H7 (cell line): ENCODE data around the gene ESR2. TPM values are rescaled to one million over a fixed set of nuclear protein-coding genes. Genes with fewer than 3 reads are reported as not detected.
A peak's percentile ranks its signal among the peaks of the same experiment; 100 is the strongest.

Source experiments
- DNase-seq: peaks from one replicate; pipeline ENCODE4 v3.0.0; 2012
- H3K27me3 ChIP-seq: 2 replicates; pipeline ENCODE4 v1.6.0; 2011; ENCODE audit warnings: mild to moderate bottlenecking, low read length; ENCODE audit not compliant: control insufficient read depth, insufficient read depth
- H3K36me3 ChIP-seq: replicated peaks from 2 replicates; pipeline ENCODE4 v1.5.1; 2011; ENCODE audit warnings: low read length; ENCODE audit not compliant: control insufficient read depth, insufficient read depth
- H3K4me3 ChIP-seq: 2 replicates; pipeline ENCODE4 v1.5.1; 2011; ENCODE audit warnings: low read depth, mild to moderate bottlenecking, control low read depth, low read length, moderate library complexity; ENCODE audit not compliant: insufficient read depth
- total RNA-seq: library from RNA; depleted of rRNA; stranded (reverse); fragments of >200 nt; shearing (Covaris generic); gene quantifications from 2 replicates; pipeline ENCODE4 v1.2.3, GENCODE V29; 2014

ESR2 gene
- total RNA-seq, 1 experiment from 2014 or later = 0.07 TPM

GRCh38 chr14:64245491-64245890 lies 48.7 kb downstream of the ESR2 start:
- H3K4me3 ChIP-seq = no peak overlapping the region
- DNase-seq = no peak
- no peaks in the 10 kb centered on the region for H3K27me3 ChIP-seq
- no peaks in the 10 kb centered on the region for H3K36me3 ChIP-seq

DNA sequence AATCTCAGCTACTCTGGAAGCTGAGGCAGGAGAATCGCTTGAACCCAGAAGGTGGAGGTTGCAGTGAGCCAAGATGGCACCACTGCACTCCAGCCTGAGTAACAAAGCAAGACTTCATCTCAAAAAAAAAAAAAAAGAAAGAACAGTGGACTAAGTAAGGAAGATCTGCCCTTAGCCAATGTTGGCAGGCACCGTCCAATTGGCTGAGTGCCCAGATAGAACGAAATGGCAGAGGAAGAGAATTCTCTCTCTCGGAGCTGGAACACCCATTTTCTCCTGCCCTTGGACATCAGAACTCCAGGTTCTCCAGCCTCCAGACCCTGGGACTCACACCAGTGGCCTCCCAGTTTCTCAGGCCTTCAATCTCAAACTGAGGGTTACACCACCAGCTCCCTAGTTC lies 49.9 kb downstream of the ESR2 start:
- Histone ChIP-seq H3K4me3 (no peak overlapping the region), H3K36me3 (no peaks in the 10 kb centered on the region), H3K27me3 (no peaks in the 10 kb centered on the region)
- no peak for DNase-seq

- Histone ChIP-seq H3K36me3 (no peaks in the 10 kb centered on the region), H3K4me3 (no peak overlapping the region), H3K27me3 (no peaks in the 10 kb centered on the region)
- DNase-seq = no peak
These were observed 55.5 kb downstream of the ESR2 start for GRCh38 chr14:64238631-64239030.

- no peak overlapping the region for H3K4me3 ChIP-seq
- H3K36me3 ChIP-seq = no peaks in the 10 kb centered on the region
- H3K27me3 ChIP-seq = no peaks in the 10 kb centered on the region
- DNase-seq = peak; percentile 61
These were observed 56.1 kb downstream of the ESR2 start for GRCh38 chr14:64238049-64238448.

DNA sequence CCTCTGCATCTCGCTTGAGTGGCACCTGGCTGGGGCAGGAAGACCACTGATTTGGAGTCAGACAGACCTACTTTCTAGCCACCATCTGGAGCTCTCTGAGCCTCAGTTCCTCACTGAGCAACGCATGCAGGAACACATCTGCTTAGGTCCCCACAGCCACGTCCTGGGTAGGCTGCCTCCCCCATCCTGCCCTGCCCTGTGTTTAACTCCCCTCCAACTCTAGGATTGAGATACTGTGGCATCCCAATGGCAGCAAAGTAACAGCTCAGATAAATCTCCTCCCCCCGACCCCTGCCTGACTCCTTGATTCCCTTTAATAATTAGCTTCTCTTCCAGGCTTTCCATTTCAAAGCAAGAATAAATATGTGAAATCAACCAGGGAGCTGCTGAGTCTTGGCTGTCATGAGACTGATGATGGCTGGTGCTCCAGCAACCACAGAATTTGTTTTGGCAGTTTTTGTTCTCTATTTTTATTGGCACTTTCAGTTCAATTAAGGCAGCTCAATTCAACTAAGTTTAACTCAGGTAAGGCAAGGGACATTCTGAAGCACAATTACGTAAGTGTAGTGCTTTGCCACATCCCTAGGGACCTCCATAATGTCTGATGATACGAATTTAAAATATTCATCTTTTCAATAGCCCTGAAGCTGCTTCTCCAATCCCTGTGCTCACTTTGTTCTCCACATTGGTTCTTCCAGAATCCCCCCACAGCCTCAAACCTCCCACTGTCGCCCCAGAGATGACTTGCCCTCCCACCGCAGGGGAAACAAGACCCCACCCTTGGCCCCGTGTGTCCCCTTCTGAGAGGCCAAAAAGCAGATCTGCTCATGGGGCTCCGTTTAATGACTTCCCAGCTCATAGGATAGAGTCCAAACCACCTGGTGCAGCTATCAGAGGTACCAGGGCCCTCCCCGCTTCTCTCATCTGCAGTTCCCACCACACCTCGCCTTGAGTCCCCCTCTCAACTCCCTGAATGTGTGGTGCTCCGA lies 58.2 kb downstream of the ESR2 start:
- Histone ChIP-seq H3K27me3 (no peaks in the 10 kb centered on the region), H3K36me3 (no peaks in the 10 kb centered on the region), H3K4me3 (no peak overlapping the region)
- DNase-seq = no peak

GRCh38 chr14:64234877-64235651 lies 59.1 kb downstream of the ESR2 start:
- no peaks in the 10 kb centered on the region for H3K27me3 ChIP-seq
- H3K36me3 ChIP-seq = no peaks in the 10 kb centered on the region
- DNase-seq = no peak
- no peak overlapping the region for H3K4me3 ChIP-seq

GRCh38 chr14:64233531-64234190 lies 60.5 kb downstream of the ESR2 start:
- DNase-seq = no peak
- H3K4me3 ChIP-seq = no peak overlapping the region

DNA sequence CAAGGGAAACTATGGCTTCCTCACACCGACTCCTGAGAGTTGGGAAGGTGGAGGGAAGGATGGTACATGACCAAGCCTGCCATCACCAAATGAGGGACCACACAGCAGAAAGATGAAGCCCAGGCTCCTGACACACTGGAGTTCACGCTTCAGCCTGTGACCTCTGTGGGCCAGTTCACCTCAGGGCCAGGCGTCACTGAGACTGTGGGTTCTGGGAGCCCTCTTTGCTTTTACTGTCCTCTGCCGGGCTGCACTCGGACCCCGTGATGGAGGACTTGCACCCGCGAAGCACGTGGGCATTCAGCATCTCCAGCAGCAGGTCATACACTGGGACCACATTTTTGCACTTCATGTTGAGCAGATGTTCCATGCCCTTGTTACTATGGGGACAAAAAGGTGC lies 61.2 kb downstream of the ESR2 start:
- no peak for DNase-seq
- no peaks in the 10 kb centered on the region for H3K27me3 ChIP-seq
- H3K4me3 ChIP-seq = no peak overlapping the region
- peaks cover 2% of the 10 kb centered on the region; the same call in 1 of the 2 replicates for H3K36me3 ChIP-seq

More at GRCh38 chr14:64233531-64234190, 60.5 kb downstream of the ESR2 start:
- Histone ChIP-seq H3K36me3 (0 out of 2 replicates have a peak, but pooled peaks cover 2% of the 10 kb centered on the region), H3K27me3 (no peaks in the 10 kb centered on the region)

GRCh38 chr14:64232095-64232838 lies 61.9 kb downstream of the ESR2 start:
- DNase-seq = no peak
- Histone ChIP-seq H3K4me3 (no peak overlapping the region), H3K27me3 (no peaks in the 10 kb centered on the region), H3K36me3 (peaks cover 5% of the 10 kb centered on the region)

DNA sequence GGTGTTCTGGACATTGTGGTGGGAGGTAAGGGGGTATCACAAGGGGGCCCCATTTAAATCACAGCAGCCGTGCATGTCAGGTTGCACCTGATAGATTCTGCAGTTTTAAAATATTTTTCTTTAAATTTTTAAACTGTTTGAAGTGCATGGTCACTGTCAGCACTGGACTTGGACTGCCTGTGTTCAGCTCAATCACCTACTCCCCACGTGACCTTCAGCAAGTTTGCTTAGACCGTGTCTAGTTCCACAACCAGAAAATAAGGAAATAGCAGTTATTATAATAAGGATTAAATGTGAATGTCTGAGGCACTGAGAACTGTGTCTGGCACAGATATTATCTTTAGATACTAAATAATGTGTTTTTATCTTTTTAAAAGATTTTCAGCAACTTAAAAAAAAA lies 64.7 kb downstream of the ESR2 start:
- no peak overlapping the region for H3K4me3 ChIP-seq
- H3K36me3 ChIP-seq = peaks cover 8% of the 10 kb centered on the region
- no peak for DNase-seq
- no peaks in the 10 kb centered on the region for H3K27me3 ChIP-seq

GRCh38 chr14:64227856-64228255 lies 66.3 kb downstream of the ESR2 start:
- DNase-seq = no peak
- H3K27me3 ChIP-seq = no peaks in the 10 kb centered on the region
- no peak overlapping the region for H3K4me3 ChIP-seq
- H3K36me3 ChIP-seq = peaks cover 12% of the 10 kb centered on the region

- DNase-seq = no peak
- Histone ChIP-seq H3K4me3 (no peak overlapping the region), H3K27me3 (no peaks in the 10 kb centered on the region), H3K36me3 (peaks cover 24% of the 10 kb centered on the region)
These were observed 68.9 kb downstream of the ESR2 start for GRCh38 chr14:64225151-64225757.

GRCh38 chr14:64221391-64222003 lies 72.7 kb downstream of the ESR2 start:
- Histone ChIP-seq H3K4me3 (no peak overlapping the region), H3K36me3 (peaks cover 31% of the 10 kb centered on the region), H3K27me3 (no peaks in the 10 kb centered on the region)
- DNase-seq = no peak
